ENCODE results near the gene PLIN5.

Gene PLIN5

DNA sequence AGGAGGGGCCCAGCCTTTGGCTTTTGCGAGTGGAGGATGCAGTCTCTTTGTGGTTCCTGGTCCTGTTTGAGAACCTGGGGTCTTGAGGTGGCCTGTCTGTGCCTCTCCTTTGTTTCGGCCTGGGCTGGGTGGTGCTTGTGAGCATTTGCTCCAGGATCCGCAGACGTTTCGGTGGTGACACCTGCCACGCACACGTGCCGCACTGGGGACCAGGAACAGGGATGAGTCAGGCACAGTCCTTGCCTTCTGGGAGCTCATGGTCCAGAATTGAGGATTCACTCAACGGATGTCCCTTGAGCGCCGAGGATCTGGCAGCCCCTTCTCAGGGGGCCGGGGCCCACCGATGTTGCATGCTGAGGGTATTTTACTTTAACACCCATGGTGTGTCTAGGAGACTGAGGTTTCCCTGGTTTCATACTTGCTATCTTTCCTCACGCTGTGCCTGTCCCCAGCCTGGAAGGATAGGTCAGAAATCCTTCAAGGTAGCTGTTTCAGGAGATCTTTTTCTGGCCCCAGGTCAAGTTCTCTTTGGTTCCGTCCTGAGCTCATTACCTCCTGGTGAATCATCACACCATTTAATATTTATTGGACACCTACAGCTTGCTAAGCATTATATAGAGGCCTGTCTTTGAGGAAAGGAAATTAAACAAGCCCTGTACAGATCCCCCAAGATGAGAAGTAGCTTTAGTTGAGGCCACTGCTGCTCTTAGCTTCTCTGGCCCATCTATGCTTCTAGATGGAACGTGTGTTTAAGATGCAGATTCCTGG, 57.8 kb downstream of the PLIN5 start:
- no peak for DNase-seq

DNA sequence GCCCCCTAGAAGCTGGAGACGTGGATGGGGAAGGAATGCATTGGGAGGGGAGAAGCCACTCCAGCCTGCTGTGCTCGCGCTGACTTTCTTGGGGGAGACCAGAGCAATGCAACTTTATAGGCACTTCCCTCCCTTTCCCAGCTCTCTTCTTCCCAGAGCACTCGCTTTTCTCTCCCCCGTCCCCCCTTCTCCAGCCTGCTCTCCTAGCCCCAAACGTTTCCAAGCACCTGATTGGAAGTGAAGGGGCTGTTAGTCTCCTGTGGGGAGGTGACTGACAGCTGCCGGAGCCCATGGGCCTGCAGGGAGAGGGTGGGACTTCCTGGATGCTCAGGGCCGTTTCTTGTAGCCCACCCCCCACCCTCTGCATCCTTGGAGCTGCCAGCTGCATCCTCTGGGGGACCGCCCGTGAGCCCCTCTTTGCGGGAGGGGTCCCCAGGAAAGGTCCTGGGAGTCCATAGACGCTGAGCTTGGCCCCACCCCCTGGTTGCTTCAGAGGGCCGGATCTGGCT, 60.5 kb downstream of the PLIN5 start:
- DNase-seq = no peak

DNA sequence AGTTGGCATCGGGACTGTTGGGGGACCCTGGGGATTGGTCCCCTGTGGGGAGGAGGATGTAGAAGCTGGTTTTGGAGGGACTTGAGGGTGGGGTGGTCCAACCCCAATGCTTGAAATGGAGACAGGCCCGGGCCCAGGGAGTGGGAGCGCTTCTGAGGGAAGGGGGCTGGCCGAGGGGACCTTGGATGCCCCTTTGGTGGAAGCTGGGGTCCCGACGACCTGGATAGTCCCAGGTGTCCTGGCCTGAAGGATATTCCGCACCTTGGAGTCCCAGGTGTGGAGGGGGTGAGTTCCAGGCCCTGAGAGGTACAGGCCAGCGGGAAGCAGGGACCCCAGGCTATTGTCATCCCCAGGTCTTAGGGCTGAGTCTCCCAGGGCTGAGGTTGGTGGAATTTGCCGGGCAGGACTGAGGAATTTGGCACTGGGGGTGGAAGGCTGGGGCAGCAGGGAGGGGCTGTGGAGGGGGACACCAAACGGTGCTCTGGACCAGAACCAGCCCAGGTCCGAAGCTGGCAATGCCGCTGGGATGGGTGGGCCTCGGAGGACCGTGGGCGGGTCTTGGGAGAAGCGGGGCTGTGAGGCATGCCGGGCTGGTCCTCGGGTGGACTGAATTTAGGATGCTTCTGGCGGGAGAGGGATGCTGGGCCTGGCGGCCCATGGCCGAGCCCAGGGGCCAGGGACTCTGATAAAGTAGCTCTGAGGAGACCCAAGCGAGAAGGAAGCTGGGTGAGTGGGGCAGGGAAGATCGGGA, 61.1 kb downstream of the PLIN5 start:
- no peak for DNase-seq

DNA sequence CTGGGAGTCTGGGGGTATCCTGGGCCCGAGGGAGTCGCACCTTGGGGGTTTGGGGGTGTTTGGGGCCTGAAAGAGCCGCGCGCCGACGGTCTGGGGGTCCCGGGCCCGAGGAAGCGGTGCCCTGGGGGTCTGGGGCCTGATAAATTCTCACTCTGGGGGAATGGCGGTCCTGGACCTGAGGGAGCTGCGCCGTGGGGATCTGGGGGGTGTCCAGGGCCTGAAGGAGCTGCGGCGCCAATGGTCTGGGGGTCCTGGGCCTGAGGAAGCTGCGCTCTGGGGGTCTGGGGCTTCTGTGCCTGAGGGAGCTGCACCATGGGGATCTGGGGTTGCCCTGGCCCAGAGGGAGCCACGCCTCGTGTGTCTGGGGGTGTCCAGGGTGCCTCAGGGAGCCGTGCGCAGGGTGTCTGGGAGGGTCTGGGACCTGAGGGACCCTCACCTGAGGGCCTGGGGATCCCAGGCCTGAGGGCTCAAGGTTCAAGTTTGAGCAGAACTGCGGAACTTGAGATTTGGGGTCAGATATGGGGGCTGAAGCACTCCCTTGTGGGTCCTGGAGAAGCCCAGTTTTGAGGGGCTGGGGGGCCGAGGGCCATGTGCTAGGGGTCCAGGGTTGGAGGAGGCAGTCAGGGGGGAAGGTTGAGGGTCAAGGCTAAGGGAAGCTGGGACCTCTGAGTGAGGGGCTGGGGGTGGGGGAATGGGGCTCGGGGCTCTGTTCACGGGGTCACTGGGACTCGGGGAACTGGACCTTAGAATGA, 61.8 kb downstream of the PLIN5 start:
- no peak for DNase-seq

All from T-helper 9 cell (primary cell).